PFSK-1 (cell line): ENCODE data around the gene OR56B1.

ENCODE experiments used
- FOXP2 ChIP-seq: optimal IDR thresholded peaks from 2 replicates; pipeline ENCODE3; 2011; ENCODE audit warnings: borderline replicate concordance, control low read depth, inconsistent platforms; ENCODE audit not compliant: insufficient read depth; ENCODE audit errors: extremely low read length, extremely low read depth
- POLR2AphosphoS5 ChIP-seq: IDR thresholded peaks from 2 replicates; pipeline ENCODE4 v1.6.1; 2012; ENCODE audit warnings: low read depth, mild to moderate bottlenecking, control low read depth, low read length, moderate library complexity
- SIN3A ChIP-seq: IDR thresholded peaks from 2 replicates; pipeline ENCODE4 v1.6.1; 2012; ENCODE audit warnings: mild to moderate bottlenecking, low read length, moderate library complexity, borderline replicate concordance; ENCODE audit not compliant: insufficient read depth
- TAF1 ChIP-seq: IDR thresholded peaks from 2 replicates; pipeline ENCODE4 v1.6.1; 2012; ENCODE audit warnings: low read length, control low read depth, borderline replicate concordance; ENCODE audit not compliant: insufficient read depth
- TF ChIP-seq, protein P1 (sequence below), 2 experiments: IDR thresholded peaks; 2 replicates each; pipeline versions ENCODE4 v1.6.1 to v1.8.0; 2011 to 2012; ENCODE audit warnings: low read depth in 2 of 2, low read length in 2 of 2, control low read depth in 1 of 2, inconsistent platforms in 1 of 2, mild to moderate bottlenecking in 1 of 2, moderate library complexity in 1 of 2; ENCODE audit not compliant: insufficient read depth in 1 of 2

OR56B1 gene

DNA sequence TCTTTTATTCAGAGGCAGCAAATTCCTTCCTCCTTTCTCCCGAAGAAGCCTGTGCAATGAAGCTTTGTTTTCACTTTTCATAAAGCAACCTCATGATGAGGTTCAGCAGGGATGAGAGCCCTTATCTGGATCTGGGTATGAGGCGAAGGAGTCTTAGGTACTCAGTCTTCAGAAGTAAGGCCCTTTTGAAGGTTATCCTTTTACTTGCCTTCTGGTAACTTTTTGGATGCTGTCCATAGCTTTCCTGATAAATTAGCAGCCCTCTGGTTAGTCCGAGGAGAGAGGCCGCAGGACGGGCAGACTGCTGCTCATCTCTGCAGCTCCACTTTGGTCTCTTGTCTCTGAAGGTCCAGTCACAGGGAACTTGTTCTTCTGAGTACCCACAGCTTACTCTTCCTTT, 45.5 kb upstream of the OR56B1 start:
- TF ChIP-seq POLR2AphosphoS5 (no peak), SIN3A (no peak), TAF1 (no peak)
- TF ChIP-seq, protein P1, sequence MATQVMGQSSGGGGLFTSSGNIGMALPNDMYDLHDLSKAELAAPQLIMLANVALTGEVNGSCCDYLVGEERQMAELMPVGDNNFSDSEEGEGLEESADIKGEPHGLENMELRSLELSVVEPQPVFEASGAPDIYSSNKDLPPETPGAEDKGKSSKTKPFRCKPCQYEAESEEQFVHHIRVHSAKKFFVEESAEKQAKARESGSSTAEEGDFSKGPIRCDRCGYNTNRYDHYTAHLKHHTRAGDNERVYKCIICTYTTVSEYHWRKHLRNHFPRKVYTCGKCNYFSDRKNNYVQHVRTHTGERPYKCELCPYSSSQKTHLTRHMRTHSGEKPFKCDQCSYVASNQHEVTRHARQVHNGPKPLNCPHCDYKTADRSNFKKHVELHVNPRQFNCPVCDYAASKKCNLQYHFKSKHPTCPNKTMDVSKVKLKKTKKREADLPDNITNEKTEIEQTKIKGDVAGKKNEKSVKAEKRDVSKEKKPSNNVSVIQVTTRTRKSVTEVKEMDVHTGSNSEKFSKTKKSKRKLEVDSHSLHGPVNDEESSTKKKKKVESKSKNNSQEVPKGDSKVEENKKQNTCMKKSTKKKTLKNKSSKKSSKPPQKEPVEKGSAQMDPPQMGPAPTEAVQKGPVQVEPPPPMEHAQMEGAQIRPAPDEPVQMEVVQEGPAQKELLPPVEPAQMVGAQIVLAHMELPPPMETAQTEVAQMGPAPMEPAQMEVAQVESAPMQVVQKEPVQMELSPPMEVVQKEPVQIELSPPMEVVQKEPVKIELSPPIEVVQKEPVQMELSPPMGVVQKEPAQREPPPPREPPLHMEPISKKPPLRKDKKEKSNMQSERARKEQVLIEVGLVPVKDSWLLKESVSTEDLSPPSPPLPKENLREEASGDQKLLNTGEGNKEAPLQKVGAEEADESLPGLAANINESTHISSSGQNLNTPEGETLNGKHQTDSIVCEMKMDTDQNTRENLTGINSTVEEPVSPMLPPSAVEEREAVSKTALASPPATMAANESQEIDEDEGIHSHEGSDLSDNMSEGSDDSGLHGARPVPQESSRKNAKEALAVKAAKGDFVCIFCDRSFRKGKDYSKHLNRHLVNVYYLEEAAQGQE (IDR thresholded peaks at IDR 0.05; ENCODE audit: insufficient read depth in 1 of 2, low read depth in 2 of 2, low read length in 2 of 2) = no peak

DNA sequence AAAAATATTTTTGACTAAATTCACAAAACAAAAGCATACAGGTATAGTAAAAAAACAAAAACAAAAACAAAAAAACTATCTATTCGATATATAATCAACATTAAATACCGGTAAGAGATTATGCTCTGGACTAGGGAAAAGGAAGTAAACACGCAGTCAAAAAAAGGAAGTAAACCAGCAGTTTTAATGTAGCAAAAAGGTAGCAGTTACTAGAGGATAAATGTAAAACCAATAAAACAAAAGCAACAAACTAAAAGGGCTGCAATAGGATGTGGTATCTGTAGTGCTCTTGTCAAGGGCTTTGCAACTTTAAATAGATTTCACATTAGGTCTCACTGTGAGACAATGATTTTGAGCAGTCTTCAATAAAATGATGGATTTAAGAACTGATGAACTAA, 44.3 kb upstream of the OR56B1 start:
- TF ChIP-seq POLR2AphosphoS5 = no peak
- no peak for TF ChIP-seq SIN3A
- TF ChIP-seq TAF1 = no peak
- TF ChIP-seq, protein P1 (IDR thresholded peaks at IDR 0.05; ENCODE audit: insufficient read depth in 1 of 2, low read depth in 2 of 2, low read length in 2 of 2) = no peak
- TF ChIP-seq FOXP2 = no peak

DNA sequence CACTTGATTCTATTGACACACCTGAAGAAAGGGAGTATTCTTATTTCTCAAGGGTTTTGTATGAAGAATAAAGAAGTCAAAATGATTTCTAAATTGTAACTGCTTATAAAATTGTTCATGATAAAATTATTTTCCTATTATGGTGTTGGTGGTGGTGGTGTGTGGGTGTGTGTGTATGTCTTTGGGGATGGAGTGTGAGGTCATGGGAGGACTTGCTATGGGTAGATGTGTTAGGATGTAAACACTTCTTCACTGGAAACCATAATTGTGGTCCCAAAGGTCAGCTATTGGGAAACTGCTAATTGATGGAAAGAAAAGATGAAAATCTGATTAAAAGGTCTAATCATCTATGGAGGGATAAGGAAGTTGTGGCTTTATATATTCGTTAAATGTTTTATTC, 41.6 kb upstream of the OR56B1 start:
- no peak for TF ChIP-seq SIN3A

DNA sequence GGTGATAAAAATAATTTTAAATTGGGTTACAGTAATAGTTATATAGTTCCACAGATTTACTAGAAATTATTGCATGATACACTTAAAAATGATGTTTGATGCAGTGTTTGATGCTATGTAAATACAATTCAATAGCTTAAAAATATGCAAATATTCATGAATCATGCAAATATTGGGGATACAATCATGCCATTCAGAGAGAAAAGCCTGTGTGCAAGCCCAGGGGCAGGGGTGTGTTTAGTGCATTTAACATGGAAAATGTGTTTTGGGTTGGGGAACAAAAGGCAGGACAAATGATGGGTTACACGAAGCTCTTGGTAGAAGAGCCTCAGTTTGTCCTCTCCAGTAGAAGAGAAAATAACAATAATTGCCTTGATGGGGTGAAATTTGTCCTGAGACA, 40.7 kb upstream of the OR56B1 start:
- no peak for TF ChIP-seq POLR2AphosphoS5
- TF ChIP-seq TAF1 = no peak
- TF ChIP-seq, protein P1 (IDR thresholded peaks at IDR 0.05; ENCODE audit: insufficient read depth in 1 of 2, low read depth in 2 of 2, low read length in 2 of 2) = no peak
- TF ChIP-seq FOXP2 = no peak
- TF ChIP-seq SIN3A = no peak

DNA sequence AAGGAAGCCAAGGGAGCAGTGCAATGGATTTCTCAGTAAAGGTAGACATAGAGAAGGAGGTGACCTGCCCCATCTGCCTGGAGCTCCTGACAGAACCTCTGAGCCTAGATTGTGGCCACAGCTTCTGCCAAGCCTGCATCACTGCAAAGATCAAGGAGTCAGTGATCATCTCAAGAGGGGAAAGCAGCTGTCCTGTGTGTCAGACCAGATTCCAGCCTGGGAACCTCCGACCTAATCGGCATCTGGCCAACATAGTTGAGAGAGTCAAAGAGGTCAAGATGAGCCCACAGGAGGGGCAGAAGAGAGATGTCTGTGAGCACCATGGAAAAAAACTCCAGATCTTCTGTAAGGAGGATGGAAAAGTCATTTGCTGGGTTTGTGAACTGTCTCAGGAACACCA, 40.0 kb upstream of the OR56B1 start:
- TF ChIP-seq POLR2AphosphoS5 = no peak
- no peak for TF ChIP-seq TAF1
- no peak for TF ChIP-seq FOXP2
- no peak for TF ChIP-seq SIN3A
- TF ChIP-seq, protein P1 (IDR thresholded peaks at IDR 0.05; ENCODE audit: insufficient read depth in 1 of 2, low read depth in 2 of 2, low read length in 2 of 2) = no peak

DNA sequence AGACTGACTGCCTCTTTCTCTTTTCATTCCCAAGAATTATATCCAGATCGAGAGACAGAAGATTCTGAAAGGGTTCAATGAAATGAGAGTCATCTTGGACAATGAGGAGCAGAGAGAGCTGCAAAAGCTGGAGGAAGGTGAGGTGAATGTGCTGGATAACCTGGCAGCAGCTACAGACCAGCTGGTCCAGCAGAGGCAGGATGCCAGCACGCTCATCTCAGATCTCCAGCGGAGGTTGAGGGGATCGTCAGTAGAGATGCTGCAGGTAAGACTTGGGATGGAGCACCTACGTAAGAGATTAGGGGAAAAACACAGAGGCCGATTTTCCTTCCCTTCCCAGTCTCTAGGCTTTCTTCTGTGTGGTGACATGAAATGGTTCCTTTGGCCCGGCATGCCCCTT, 38.0 kb upstream of the OR56B1 start:
- TF ChIP-seq, protein P1 (IDR thresholded peaks at IDR 0.05; ENCODE audit: insufficient read depth in 1 of 2, low read depth in 2 of 2, low read length in 2 of 2) = no peak
- no peak for TF ChIP-seq FOXP2
- no peak for TF ChIP-seq POLR2AphosphoS5
- no peak for TF ChIP-seq SIN3A
- no peak for TF ChIP-seq TAF1
